ENCODE measurements around the gene HUNK.

The HUNK gene

DNA sequence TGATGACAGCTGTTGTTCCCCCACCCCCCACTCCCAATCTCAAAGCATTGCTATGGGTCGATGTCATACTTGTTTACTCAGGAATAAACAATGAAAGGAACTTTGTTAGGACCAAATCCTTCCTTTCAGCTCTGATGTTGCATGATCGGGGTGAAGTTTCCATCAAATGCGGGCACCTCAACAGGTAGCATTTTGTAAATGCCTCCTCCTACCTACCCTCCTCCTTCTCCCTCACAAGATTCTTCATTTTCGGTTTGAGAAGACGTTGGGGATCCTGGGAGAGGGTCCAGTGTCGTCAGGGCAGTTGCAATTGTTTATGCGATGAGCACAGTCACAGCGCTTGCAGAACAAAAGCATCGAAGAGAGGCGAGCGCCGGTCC is 758 bp upstream of the HUNK start:
- peaks cover 96% of the 10 kb centered on the region for H3K27me3 ChIP-seq
- no peaks in the 10 kb centered on the region for H3K9me3 ChIP-seq
- peaks cover 0 to 5% of the 10 kb centered on the region in 2 experiments for H3K4me1 ChIP-seq (ENCODE audit: control insufficient read depth in 1 of 2, insufficient read depth in 1 of 2, low read depth in 1 of 2, low read length in 1 of 2)

DNA sequence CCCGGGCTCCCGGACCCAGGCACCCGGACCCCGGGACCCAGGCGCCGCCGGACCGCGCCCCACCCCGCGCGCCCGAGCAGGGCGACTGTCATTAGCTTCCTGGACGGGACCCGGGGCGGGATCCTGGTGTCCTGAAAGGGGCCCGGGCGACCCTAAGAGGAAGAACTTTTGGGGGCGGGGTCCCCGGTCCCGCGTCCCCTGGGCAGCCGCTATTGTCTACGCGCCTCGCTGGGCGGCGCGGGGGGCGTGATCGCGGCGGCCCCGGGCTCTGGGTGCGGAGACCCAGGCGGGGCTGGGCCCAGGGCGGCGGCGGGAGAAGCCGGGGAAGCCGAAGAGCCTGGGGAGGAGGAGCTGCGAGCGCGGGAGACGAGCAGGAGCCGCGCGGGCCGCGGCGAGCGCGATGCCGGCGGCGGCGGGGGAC is 465 bp downstream of the HUNK start:
- Histone ChIP-seq H3K36me3 (no peaks in the 10 kb centered on the region), H3K4me3 (ENCODE audit: low read depth in 1 of 2, low read length in 1 of 2) (no peak overlapping the region), H3K9me3 (no peaks in the 10 kb centered on the region), H3K27ac (no peak overlapping the region), H3K4me1 (ENCODE audit: control insufficient read depth in 1 of 2, insufficient read depth in 1 of 2, low read depth in 1 of 2, low read length in 1 of 2) (peaks cover 0 to 5% of the 10 kb centered on the region in 2 experiments), H3K27me3 (peaks cover 95% of the 10 kb centered on the region)
- TF ChIP-seq CTCF (IDR thresholded peaks at IDR 0.05): no peak

More for the DNA sequence above, 758 bp upstream of the HUNK start:
- H3K36me3 ChIP-seq: no peaks in the 10 kb centered on the region
- H3K4me3 ChIP-seq (ENCODE audit: low read depth in 1 of 2, low read length in 1 of 2): no peak overlapping the region
- no peak overlapping the region for H3K27ac ChIP-seq
- TF ChIP-seq CTCF (IDR thresholded peaks at IDR 0.05): no peak

DNA sequence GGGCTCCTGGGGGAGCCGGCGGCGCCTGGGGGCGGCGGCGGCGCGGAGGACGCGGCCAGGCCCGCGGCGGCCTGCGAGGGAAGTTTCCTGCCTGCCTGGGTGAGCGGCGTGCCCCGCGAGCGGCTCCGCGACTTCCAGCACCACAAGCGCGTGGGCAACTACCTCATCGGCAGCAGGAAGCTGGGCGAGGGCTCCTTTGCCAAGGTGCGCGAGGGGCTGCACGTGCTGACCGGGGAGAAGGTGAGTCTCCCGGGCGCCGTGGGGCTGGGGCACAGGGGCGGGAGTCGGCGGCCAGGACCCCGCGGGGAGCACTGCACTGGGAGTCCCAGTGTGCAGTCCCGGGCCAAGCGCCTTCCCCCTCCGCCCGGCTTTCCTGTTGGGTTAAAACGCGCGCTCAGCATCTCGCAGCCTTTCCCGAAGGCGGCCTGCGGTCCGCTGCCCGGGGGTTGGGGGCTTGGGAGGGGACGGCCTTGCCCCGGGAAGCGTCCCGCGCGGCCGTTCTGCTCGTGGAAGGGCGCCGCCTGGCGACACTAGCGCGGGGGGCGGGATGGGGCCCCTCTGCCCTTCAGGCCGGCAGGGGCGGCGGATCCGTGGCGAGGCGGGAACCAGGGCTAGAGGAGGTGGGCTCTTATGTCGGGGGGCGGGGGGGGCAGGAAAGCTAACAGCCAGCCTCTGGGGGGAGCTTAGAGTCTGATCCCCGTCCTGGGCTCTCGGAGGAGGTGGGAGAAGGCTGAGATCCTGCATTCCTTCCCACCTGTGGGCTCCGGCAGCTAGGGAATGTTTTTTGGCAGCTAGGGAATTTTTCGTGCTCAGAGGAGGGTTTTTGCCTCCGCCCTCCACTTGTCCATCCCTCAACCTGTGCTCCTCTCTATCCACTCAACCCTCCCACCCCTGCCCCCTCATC is 1.1 kb downstream of the HUNK start:
- Histone ChIP-seq H3K4me3 (ENCODE audit: low read depth in 1 of 2, low read length in 1 of 2) (no peak overlapping the region), H3K4me1 (ENCODE audit: control insufficient read depth in 1 of 2, insufficient read depth in 1 of 2, low read depth in 1 of 2, low read length in 1 of 2) (peaks cover 0 to 5% of the 10 kb centered on the region in 2 experiments), H3K36me3 (no peaks in the 10 kb centered on the region), H3K27ac (no peak overlapping the region), H3K27me3 (peaks cover 96% of the 10 kb centered on the region), H3K9me3 (no peaks in the 10 kb centered on the region)
- TF ChIP-seq CTCF (IDR thresholded peaks at IDR 0.05): no peak

DNA sequence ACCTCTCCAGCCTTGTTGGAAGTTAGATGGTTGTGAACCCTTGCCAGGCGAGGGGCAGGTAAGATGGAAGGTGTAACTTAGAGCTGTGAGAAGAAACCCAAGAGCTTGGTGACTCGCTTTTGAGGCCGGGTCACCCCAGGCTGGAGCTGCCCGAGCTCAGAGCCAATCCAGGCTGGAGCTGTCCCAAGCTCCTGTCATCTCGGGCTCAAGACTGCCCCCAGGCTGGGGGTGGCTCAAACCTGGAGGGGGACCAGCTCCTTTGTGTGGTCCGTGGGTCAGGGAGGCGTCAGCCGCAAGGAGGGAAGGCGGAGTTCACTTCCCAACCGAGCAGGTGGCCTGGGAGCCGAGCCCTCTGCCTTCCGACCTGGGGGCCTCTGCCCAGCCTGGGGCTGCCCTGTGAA is 2.0 kb downstream of the HUNK start:
- Histone ChIP-seq H3K27me3 (peaks cover 96% of the 10 kb centered on the region), H3K4me1 (ENCODE audit: control insufficient read depth in 1 of 2, insufficient read depth in 1 of 2, low read depth in 1 of 2, low read length in 1 of 2) (peaks cover 0 to 5% of the 10 kb centered on the region in 2 experiments), H3K9me3 (no peaks in the 10 kb centered on the region), H3K36me3 (no peaks in the 10 kb centered on the region), H3K4me3 (ENCODE audit: low read depth in 1 of 2, low read length in 1 of 2) (no peak overlapping the region), H3K27ac (no peak overlapping the region)
- no peak for TF ChIP-seq CTCF (IDR thresholded peaks at IDR 0.05)

DNA sequence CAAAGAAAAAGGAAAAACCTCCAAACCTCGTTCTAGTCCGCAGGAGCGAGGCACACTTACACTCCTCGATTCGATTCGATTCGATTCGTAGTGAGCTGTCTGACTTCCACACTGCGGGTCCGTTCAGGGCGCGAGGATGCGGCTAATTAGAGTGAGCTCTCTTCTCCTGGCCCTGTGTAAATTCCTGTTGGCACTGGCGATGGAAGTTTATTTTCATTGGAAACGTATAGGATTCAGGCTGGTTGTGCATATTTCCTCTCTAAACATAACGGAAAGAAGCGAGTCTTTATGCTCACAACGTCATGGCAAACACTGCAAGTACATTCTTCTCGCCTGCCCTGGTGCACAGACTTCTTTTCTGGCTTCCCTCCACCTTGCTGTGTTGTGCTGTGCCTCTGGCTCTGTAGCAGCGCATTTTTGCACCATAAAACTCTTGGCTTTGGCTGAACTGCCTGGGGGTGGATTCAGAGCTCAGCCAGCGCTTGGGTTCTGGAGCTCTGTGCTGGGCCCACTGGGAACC is 2.7 kb downstream of the HUNK start:
- no peak for TF ChIP-seq CTCF (IDR thresholded peaks at IDR 0.05)
- Histone ChIP-seq H3K4me1 (ENCODE audit: control insufficient read depth in 1 of 2, insufficient read depth in 1 of 2, low read depth in 1 of 2, low read length in 1 of 2) (peaks cover 0 to 5% of the 10 kb centered on the region in 2 experiments), H3K36me3 (no peaks in the 10 kb centered on the region), H3K4me3 (ENCODE audit: low read depth in 1 of 2, low read length in 1 of 2) (no peak overlapping the region), H3K27me3 (peaks cover 96% of the 10 kb centered on the region), H3K27ac (no peak overlapping the region), H3K9me3 (no peaks in the 10 kb centered on the region)
